NT2/D1 (cell line): ENCODE data around the gene KRTAP4-5.
"Not testable (repeated sequence)": the region's sequence is repeated elsewhere in the genome, so short reads cannot be mapped to it uniquely, and the experiment has no call there.

Experiments used
- DNase-seq: peaks from one replicate; pipeline ENCODE4 v3.0.0-alpha.2; 2011; ENCODE audit warnings: low read depth, low spot score
- H3K27me3 ChIP-seq: 2 replicates; pipeline ENCODE4 v1.6.0; 2011; ENCODE audit warnings: mild to moderate bottlenecking; ENCODE audit not compliant: insufficient read length, insufficient read depth
- H3K36me3 ChIP-seq: 2 replicates; pipeline ENCODE4 v1.6.1; 2011; ENCODE audit warnings: mild to moderate bottlenecking, low read length, mixed read lengths; ENCODE audit not compliant: insufficient read depth, insufficient read length
- H3K4me1 ChIP-seq: 2 replicates; pipeline ENCODE4 v1.5.1; 2011; ENCODE audit not compliant: insufficient read depth, insufficient read length
- H3K4me3 ChIP-seq: 2 replicates; pipeline ENCODE4 v1.5.1; 2011; ENCODE audit warnings: low read depth; ENCODE audit not compliant: insufficient read length
- H3K9ac ChIP-seq: 2 replicates; pipeline ENCODE4 v1.6.0; 2011; ENCODE audit warnings: low read depth; ENCODE audit not compliant: insufficient read length
- H3K9me3 ChIP-seq: 2 replicates; pipeline ENCODE4 v1.5.1; 2011; ENCODE audit warnings: mild to moderate bottlenecking, low read length; ENCODE audit not compliant: insufficient read depth
- SUZ12 ChIP-seq: IDR thresholded peaks from 2 replicates; pipeline ENCODE4 v1.6.1; 2011; ENCODE audit not compliant: insufficient read length, insufficient read depth; ENCODE audit errors: extremely low read depth
- YY1 ChIP-seq: IDR thresholded peaks from 2 replicates; pipeline ENCODE4 v1.6.1; 2011; ENCODE audit not compliant: insufficient read length, insufficient read depth
- ZNF274 ChIP-seq: IDR thresholded peaks from 2 replicates; pipeline ENCODE4 v1.6.1; 2011; ENCODE audit warnings: mild to moderate bottlenecking, low read depth, low read length

Gene KRTAP4-5

DNA sequence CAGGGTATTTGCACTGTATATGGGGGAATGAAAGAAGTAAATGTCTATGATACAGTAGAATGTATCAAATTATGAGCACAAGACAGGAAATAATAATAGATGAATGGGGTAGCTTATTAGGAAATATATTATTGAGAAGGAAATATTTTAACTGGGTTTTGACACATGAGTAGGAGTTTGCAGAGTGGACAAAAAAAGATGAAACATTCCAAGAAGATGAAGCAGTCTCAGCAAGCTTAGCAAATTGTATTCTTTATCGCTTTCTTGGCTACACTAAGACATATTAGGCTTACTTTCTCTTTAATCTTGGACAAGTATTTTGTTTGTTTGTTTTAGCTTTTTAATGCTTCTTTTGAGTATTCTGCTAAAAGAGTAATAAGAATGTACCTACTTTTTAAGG, 45.7 kb downstream of the KRTAP4-5 start:
- Histone ChIP-seq H3K4me3 (no peak overlapping the region), H3K27me3 (no peaks in the 10 kb centered on the region), H3K9me3 (no peaks in the 10 kb centered on the region), H3K4me1 (peaks cover 3% of the 10 kb centered on the region), H3K9ac (no peak overlapping the region), H3K36me3 (no peaks in the 10 kb centered on the region)
- DNase-seq, result no peak
- TF ChIP-seq YY1, result no peak
- no peak for TF ChIP-seq SUZ12
- TF ChIP-seq ZNF274, result no peak

DNA sequence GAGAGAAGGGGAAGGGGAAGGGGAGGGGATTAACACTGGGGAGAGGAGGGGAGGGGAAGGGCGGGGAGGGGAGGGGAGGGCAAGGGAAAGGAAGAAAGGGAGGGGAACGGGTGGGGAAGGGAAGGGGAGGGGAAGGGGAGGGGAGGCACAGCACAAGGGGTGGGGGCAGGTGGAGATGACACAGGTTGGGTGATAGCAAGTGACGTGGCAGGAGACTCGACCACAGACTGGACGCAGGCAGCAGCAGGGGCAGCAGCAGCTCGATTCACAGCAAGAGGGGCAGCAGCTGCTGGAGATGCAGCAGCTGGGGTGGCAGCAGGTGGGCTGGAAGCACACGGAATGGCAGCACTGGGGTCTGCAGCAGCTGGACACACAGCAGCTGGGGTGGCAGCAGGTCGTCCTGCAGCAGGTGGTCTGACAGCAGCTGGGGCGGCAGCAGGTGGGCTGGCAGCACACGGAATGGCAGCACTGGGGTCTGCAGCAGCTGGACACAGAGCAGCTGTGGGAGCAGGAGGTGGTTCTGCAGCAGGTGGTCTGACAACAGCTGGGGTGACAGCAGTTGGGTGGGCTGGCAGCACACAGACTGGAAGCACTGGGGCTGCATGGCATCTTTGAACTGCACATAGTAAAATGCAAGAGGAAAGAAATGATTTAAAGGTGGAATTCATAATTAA, 47.9 kb downstream of the KRTAP4-5 start, which contains the start of gene KRTAP4-16:
Gene KRTAP4-16 (minus strand): TSS at position 624 of the 674 bp plus-strand sequence. CDS start 0 bp downstream, at position 624.
- DNase-seq, result no peak
- peaks cover 3% of the 10 kb centered on the region for H3K4me1 ChIP-seq
- H3K9me3 ChIP-seq, result no peaks in the 10 kb centered on the region
- no peaks in the 10 kb centered on the region for H3K36me3 ChIP-seq
- TF ChIP-seq YY1, result no peak
- no peak for TF ChIP-seq SUZ12
- no peak for TF ChIP-seq ZNF274
- H3K4me3 ChIP-seq, result no peak within 1 kb of the TSS
- no peak within 1 kb of the TSS for H3K9ac ChIP-seq
- H3K27me3 ChIP-seq, result no peaks in the 10 kb centered on the region

DNA sequence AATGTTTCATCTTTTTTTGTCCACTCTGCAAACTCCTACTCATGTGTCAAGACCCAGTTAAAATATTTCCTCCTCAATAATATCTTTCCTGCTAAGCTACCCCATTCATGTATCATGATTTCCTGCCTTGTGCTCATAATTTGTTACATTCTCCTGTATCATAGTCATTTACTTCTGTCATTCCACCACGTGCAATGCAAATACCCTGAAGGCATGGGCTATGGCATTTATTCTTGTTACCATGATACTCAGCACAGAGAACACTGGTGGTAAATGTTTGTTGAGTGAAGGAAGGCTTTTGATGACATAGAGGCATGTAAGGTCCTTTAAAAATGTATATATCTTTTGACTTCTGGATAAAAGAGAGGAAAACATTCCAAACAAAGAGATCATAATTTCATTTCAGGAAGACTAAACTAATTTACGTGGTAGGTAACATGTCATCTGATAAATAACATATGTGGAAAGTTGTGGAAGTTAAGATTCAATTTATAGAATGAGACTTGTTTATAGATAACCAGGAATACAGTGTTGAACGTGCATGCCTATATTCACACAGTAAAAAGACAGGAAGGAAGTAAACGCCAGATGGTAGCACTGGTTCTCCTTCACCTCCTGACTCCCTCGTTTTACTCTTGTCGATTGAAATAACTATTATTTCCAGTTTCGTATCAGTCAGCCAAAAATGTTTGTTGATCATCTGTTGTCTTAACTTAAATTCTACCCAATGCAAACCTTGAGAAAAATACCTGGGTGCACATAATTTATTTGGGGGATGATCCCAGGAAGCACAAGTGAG, 49.7 kb downstream of the KRTAP4-5 start:
- not testable (repeated sequence) for H3K9me3 ChIP-seq, DNase-seq, H3K4me1 ChIP-seq, H3K36me3 ChIP-seq, H3K9ac ChIP-seq, H3K27me3 ChIP-seq, H3K4me3 ChIP-seq
